22Rv1 (cell line): ENCODE results near the gene ASXL1.

ENCODE experiments used
- CTCF ChIP-seq: fragments of 450-650 bp; IDR thresholded peaks from 2 replicates; pipeline ENCODE4 v1.5.1; 2017; ENCODE audit warnings: mild to moderate bottlenecking
- ZFX ChIP-seq: fragments of 450-650 bp; IDR thresholded peaks from 2 replicates; pipeline ENCODE4 v1.6.1; 2017; ENCODE audit warnings: antibody characterized with exemption, borderline replicate concordance

GRCh38 chr20:32461836-32462600 is 103.9 kb downstream of the ASXL1 start:
- no peak for TF ChIP-seq CTCF
- no peak for TF ChIP-seq ZFX
